GM19099 (cell line): ENCODE results near the gene GOLGA5.

ENCODE experiments used
- POLR2A ChIP-seq: IDR thresholded peaks from 3 replicates; pipeline ENCODE4 v1.6.1; 2011; ENCODE audit warnings: low read depth; ENCODE audit not compliant: insufficient read length; ENCODE audit errors: extremely low read depth

GOLGA5 gene, protein sequence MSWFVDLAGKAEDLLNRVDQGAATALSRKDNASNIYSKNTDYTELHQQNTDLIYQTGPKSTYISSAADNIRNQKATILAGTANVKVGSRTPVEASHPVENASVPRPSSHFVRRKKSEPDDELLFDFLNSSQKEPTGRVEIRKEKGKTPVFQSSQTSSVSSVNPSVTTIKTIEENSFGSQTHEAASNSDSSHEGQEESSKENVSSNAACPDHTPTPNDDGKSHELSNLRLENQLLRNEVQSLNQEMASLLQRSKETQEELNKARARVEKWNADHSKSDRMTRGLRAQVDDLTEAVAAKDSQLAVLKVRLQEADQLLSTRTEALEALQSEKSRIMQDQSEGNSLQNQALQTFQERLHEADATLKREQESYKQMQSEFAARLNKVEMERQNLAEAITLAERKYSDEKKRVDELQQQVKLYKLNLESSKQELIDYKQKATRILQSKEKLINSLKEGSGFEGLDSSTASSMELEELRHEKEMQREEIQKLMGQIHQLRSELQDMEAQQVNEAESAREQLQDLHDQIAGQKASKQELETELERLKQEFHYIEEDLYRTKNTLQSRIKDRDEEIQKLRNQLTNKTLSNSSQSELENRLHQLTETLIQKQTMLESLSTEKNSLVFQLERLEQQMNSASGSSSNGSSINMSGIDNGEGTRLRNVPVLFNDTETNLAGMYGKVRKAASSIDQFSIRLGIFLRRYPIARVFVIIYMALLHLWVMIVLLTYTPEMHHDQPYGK

DNA sequence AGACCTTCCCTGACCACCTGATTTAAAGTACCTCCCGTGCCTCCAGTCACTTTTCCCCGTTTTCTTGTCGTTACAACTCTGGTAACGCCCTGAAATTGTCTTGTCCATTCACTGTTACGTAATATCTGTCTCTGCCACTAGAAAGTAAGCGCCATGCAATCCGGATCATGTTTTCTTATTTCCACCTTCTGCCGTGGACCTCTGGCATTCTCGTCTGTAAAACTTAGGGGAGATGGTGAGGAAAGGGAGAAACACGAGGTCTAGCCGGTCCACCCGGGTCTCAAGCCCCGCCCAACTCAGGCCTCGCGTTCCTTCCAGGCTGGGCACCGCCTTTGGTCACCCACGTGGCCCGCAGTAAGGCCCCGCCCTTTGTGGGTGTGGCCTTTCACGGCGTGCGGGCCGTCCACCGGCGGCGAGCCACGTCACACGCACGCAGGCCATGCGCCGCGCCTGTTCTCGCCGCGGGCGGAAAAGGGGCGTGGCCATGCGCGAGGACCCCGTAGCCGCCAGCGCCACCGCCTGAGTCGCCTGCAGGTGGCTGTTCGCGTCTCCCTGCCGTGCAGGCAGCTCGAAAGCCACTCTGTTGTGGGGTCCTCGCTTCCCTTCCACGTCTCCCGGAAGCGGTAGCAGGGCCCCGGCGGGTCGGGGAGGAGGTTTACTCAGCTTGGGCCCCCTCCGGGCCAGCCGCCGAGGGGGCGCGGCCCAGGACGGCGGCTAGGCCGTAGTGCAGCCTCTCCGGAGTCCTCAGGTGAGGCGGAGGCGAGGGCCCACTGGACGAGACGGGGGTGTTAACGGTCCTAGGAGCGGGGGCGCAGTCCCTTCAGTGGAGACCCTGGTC lies at the start of gene GOLGA5:
TSS of gene GOLGA5 (plus strand) at position 597 of the 838 bp plus-strand sequence. CDS start 3,133 bp downstream, outside the sequence.
- TF ChIP-seq POLR2A = peak; percentile 89

DNA sequence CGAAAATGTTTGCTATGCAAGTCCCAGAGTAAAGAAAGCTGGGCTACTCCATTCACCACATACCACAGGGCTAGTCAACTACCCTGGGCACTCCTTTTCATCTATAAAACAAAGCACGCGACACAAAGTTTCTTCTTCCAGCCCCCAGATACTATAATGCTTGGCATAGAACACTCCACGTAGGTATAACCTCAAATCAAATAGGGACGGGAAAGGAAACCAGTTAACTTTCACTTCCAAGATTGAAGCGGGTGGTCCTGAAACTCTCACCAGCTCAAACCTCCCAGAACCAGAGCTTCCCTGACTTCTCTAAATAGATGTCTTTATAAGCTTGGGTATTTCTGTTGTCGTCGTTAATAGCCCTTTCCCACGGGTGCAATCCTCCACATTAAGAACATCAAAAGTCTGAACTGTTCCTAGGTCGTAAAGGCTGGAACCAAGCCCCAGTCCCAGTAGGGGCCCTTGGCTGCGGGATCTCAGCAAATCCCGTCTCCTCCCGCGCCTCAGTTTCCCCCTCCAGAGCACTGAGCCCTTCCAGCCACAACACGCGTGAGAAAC lies 46.3 kb upstream of the GOLGA5 start:
- no peak for TF ChIP-seq POLR2A

DNA sequence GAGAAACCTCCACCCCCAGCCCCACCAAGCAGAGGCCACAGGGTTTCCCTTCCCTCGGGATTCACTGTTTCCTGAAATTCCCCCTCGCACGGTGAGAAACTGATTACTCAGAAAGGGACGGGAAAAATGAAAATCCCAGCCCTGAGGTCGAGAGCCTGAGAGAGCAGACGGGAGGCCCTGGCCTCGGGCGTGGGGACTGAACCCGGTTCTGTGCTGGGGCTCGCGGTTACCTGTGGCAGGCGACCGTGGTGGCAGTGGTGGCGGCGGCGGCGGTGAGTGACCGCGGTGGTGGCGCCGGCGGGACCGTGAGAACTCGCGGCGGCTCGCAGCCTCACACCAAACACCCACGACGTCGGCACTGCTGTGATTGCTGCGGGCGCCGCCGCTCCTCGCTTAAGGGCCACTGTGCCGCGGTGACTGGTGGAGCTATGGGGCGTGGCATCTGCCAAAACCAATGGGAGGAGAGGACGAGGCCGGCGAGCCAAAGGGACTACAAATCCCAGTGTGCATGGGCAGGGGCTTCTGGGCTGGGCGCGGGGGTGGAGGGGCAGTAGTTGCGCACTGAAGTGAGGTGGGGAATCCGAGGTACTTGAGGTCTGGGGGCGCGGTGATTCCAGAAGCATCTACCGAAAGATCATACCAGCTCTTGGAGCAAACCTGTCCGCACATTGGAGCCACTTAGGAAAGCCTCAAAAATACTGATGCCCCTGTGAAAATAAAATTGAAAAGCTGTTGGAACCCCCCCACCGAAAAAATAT lies 45.7 kb upstream of the GOLGA5 start, which contains the start of gene LGMN:
TSS of gene LGMN (minus strand) at position 369 of the 758 bp plus-strand sequence. CDS start 15,841 bp downstream, outside the sequence.
- TF ChIP-seq POLR2A = peak; percentile 81

DNA sequence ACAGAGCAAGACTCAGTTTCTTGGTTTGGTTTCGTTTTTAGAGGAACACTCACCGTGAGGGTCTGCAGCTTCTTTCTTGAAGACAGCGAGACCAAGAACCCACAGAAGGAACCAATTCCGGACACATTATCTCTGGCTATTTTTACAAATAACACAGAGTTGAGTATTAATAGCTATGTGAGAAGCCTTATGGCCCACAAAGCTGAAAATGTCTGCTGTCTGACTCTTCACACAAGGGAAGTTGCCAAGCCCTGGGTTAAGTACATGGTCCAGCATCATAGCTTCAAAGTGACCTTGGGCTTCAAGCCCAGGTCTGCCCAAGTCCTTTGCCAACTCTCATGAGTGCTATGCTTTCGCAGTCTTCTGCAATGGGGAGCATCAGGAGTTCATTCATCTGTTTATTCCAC lies 43.1 kb upstream of the GOLGA5 start:
- TF ChIP-seq POLR2A = no peak

- no peak for TF ChIP-seq POLR2A
Observed at GRCh38 chr14:92751819-92752218, 42.3 kb upstream of the GOLGA5 start.

GRCh38 chr14:92753250-92753649 lies 40.9 kb upstream of the GOLGA5 start:
- no peak for TF ChIP-seq POLR2A

DNA sequence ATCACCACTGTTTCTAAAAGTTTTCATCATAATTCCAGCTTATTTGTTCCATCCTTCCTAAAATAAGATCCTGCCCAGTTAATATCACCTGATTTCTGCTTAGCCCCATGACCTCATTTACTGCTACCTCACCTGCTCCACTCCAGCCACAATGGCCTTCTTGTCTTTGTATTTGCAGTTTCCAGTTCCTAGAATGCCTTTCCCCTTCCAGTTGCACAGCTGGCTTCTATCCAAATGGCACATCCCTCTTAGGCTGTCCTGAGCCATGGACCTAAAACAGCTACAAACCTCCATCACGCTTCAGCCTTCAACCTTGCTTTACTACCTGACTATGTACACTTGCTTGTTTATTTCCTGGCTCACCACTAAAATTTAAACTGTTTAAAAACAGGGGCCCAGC lies 39.1 kb upstream of the GOLGA5 start:
- no peak for TF ChIP-seq POLR2A

DNA sequence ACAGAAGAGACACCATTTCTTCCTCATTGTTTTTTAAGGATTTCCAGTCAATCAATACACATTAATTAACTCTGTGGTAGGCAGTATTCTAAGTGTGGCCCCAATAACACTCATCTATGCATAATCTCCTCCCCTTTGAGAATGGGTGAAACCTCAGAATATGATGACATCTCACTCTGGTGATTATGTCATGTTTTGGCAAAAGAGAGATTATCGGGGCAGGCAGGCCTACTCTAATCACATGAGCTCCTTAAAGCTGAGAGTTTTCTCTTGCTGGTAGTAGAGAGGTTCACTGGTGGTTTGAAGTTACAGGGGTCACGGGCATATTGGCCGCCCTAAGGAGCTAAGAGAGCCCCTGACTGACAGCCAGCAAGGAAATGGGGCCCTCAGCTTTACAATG lies 38.6 kb upstream of the GOLGA5 start:
- no peak for TF ChIP-seq POLR2A

GRCh38 chr14:92756446-92756845 lies 37.7 kb upstream of the GOLGA5 start:
- no peak for TF ChIP-seq POLR2A

GRCh38 chr14:92759300-92759678 lies 34.8 kb upstream of the GOLGA5 start:
- TF ChIP-seq POLR2A = no peak

- no peak for TF ChIP-seq POLR2A
Observed at GRCh38 chr14:92759679-92760523, 34.2 kb upstream of the GOLGA5 start.

GRCh38 chr14:92760524-92760805 lies 33.6 kb upstream of the GOLGA5 start:
- no peak for TF ChIP-seq POLR2A

DNA sequence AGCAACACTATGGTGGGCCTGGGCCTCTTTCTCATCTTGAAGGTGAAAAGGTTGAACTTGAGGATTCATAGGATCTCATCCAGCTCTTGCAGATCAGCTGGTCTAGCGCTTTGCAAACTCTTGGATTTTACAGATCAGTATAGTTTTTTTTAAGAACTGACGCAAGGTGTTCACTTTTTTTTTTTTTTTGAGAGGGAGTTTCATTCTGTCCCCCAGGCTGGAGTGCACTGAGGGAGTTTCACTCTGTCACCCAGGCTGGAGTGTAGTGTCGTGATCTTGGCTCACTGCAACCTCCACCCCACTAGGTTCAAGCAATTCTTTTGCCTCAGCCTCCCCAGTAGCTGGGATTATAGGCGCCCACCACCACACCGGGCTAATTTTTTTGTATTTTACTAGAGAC lies 25.3 kb upstream of the GOLGA5 start:
- TF ChIP-seq POLR2A = no peak
